ENCODE data around the gene PRPSAP1. TPM values are rescaled to one million over a fixed set of nuclear protein-coding genes. Genes with fewer than 3 reads are reported as not detected.

Gene PRPSAP1
- total RNA-seq, 1 donor from 2014 or later: 16.1 TPM

DNA sequence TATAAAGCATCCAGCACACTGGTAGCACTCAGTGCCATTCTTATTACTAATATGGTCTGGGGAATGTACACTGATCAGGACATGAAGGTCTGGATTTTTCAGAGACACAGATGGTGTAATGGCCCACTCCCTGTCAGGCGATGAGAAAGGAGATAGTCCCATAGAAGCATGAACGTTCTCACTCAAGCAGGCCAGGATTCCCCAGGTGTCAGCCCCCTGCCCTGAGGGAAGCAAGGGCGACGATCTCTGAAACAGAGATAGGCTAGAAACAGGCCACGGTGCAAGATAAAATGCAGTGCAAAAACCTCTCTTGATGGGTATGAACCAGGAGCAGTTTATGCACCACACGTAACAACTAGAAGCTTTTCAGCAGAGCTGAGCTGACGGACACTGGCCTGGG, 10.6 kb downstream of the PRPSAP1 start:
- TF ChIP-seq, protein P1, sequence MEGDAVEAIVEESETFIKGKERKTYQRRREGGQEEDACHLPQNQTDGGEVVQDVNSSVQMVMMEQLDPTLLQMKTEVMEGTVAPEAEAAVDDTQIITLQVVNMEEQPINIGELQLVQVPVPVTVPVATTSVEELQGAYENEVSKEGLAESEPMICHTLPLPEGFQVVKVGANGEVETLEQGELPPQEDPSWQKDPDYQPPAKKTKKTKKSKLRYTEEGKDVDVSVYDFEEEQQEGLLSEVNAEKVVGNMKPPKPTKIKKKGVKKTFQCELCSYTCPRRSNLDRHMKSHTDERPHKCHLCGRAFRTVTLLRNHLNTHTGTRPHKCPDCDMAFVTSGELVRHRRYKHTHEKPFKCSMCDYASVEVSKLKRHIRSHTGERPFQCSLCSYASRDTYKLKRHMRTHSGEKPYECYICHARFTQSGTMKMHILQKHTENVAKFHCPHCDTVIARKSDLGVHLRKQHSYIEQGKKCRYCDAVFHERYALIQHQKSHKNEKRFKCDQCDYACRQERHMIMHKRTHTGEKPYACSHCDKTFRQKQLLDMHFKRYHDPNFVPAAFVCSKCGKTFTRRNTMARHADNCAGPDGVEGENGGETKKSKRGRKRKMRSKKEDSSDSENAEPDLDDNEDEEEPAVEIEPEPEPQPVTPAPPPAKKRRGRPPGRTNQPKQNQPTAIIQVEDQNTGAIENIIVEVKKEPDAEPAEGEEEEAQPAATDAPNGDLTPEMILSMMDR (IDR thresholded peaks at IDR 0.05): no peak
- no peak overlapping the region for H3K4me3 ChIP-seq
- no peaks in the 10 kb centered on the region for H3K9me3 ChIP-seq
- H3K27ac ChIP-seq: no peak overlapping the region
- DNase-seq (ENCODE audit: low spot score in 2 of 2): no peak
- H3K27me3 ChIP-seq: no peaks in the 10 kb centered on the region
- intact Hi-C loops (cut with DNase I): no loop called here
- H3K36me3 ChIP-seq: peaks cover 30 to 58% of the 10 kb centered on the region in 2 donors
- peaks cover 0 to 16% of the 10 kb centered on the region in 2 donors for H3K4me1 ChIP-seq

GRCh38 chr17:76341301-76341700, 12.4 kb downstream of the PRPSAP1 start:
- H3K9me3 ChIP-seq: no peaks in the 10 kb centered on the region
- peaks cover 30 to 42% of the 10 kb centered on the region in 2 donors for H3K36me3 ChIP-seq
- no peaks in the 10 kb centered on the region for H3K27me3 ChIP-seq
- H3K4me3 ChIP-seq: no peak overlapping the region
- no peak for DNase-seq (ENCODE audit: low spot score in 2 of 2)
- H3K4me1 ChIP-seq: peaks cover 0 to 21% of the 10 kb centered on the region in 2 donors
- H3K27ac ChIP-seq: no peak overlapping the region
- intact Hi-C loops (cut with DNase I): no loop called here
- TF ChIP-seq, protein P1 (IDR thresholded peaks at IDR 0.05): no peak

GRCh38 chr17:76337413-76337777, 16.3 kb downstream of the PRPSAP1 start:
- Histone ChIP-seq H3K27ac (peak overlapping the region; percentile 43 to 58), H3K27me3 (no peaks in the 10 kb centered on the region), H3K4me3 (no peak overlapping the region), H3K36me3 (peaks cover 6 to 7% of the 10 kb centered on the region in 2 donors), H3K4me1 (peaks cover 0 to 26% of the 10 kb centered on the region in 2 donors), H3K9me3 (no peaks in the 10 kb centered on the region)
- TF ChIP-seq, protein P1 (IDR thresholded peaks at IDR 0.05): no peak
- intact Hi-C loops (cut with DNase I): no loop called here
- DNase-seq (ENCODE audit: low spot score in 2 of 2): no peak

DNA sequence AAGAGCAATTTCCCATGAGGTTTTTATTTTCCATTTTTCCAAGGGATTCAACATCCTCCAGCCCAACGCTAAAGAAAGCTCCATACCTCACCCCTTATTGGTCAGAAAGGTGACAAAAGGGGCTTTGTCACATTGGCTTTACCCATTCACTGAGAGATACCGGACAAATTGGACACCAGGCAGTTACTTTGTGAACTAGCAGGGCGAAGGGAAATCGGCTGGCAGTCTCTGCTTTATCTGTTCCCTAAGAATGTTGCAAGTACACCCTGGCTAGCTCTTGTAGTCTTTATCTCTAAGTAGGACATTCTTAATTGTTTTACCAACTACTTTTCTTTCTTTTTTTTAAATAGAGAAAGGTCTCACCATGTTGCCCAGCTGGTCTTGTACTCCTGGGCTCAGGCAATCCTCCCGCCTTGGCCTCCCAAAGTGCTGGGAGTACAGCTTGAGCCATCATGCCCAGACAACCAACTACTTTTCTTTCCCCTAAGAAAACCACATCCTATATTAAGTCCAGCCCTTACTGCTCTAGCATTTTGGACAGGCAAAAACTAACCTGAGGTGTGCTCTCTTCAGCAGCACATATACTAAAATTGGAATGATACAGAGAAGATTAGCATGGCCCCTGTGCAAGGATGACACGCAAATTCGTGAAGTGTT, 16.8 kb downstream of the PRPSAP1 start:
- H3K4me1 ChIP-seq: peaks cover 0 to 26% of the 10 kb centered on the region in 2 donors
- no peak overlapping the region for H3K4me3 ChIP-seq
- TF ChIP-seq, protein P1 (IDR thresholded peaks at IDR 0.05): no peak
- intact Hi-C loops (cut with DNase I): no loop called here
- DNase-seq (ENCODE audit: low spot score in 2 of 2): no peak
- peak overlapping the region in 1 of 2 donors; percentile 58 for H3K27ac ChIP-seq
- H3K36me3 ChIP-seq: peaks cover 1 to 2% of the 10 kb centered on the region in 2 donors
- no peaks in the 10 kb centered on the region for H3K9me3 ChIP-seq
- no peaks in the 10 kb centered on the region for H3K27me3 ChIP-seq

- Histone ChIP-seq H3K4me3 (no peak overlapping the region), H3K27ac (no peak overlapping the region), H3K9me3 (no peaks in the 10 kb centered on the region), H3K27me3 (no peaks in the 10 kb centered on the region), H3K36me3 (peaks cover 1 to 8% of the 10 kb centered on the region in 2 donors), H3K4me1 (peaks cover 0 to 26% of the 10 kb centered on the region in 2 donors)
- intact Hi-C loops (cut with DNase I): no loop called here
- DNase-seq (ENCODE audit: low spot score in 2 of 2): no peak
- TF ChIP-seq, protein P1 (IDR thresholded peaks at IDR 0.05): no peak
Measured at GRCh38 chr17:76335716-76336381, 17.9 kb downstream of the PRPSAP1 start.

Measured in ascending aorta (tissue), 2 donors.